DND-41 (cell line): ENCODE measurements around the gene SLAMF1.

ENCODE experiments used
- ATAC-seq: fragments of 200-7000 bp; cut with Tn5 transposase; 3 replicates; pipeline ENCODE4 v1.9.1; 2021; ENCODE audit warnings: low read depth; ENCODE audit not compliant: insufficient read depth
- DNase-seq: peaks from one replicate; pipeline ENCODE4 v3.0.0-alpha.2; 2020
- H2AFZ ChIP-seq: 2 replicates; pipeline ENCODE4 v1.6.0; 2012; ENCODE audit warnings: low read depth, low read length
- H3K27ac ChIP-seq: 2 replicates; pipeline ENCODE4 v1.5.1; 2012; ENCODE audit warnings: low read length, inconsistent platforms
- H3K27me3 ChIP-seq: fragments of 200-600 bp; sonication (generic); 2 replicates; pipeline ENCODE4 v1.6.0; 2012; ENCODE audit warnings: low read length, mild to moderate bottlenecking, inconsistent platforms; ENCODE audit not compliant: insufficient read depth, poor library complexity
- H3K36me3 ChIP-seq: 2 replicates; pipeline ENCODE4 v1.5.1; 2012; ENCODE audit warnings: low read length, inconsistent platforms; ENCODE audit not compliant: insufficient read depth
- H3K4me1 ChIP-seq: 2 replicates; pipeline ENCODE4 v1.5.1; 2012; ENCODE audit warnings: mild to moderate bottlenecking, low read length; ENCODE audit not compliant: insufficient read depth
- H3K4me2 ChIP-seq: 2 replicates; pipeline ENCODE4 v1.6.0; 2012; ENCODE audit warnings: mild to moderate bottlenecking, moderate library complexity, low read length, inconsistent platforms; ENCODE audit not compliant: insufficient read depth
- H3K4me3 ChIP-seq, 2 experiments: fragments of 200-600 bp in 1 of 2; shearing (Covaris generic) in 1 of 2; 2 replicates each; pipeline ENCODE4 v1.5.1; 2012 to 2016; ENCODE audit warnings: inconsistent platforms in 2 of 2, low read length in 2 of 2, mild to moderate bottlenecking in 2 of 2, low read depth in 1 of 2, moderate library complexity in 1 of 2
- H3K79me2 ChIP-seq: 2 replicates; pipeline ENCODE4 v1.6.0; 2012; ENCODE audit warnings: low read length, inconsistent platforms; ENCODE audit not compliant: insufficient read depth
- H3K9ac ChIP-seq: 2 replicates; pipeline ENCODE4 v1.6.0; 2012; ENCODE audit warnings: low read depth, mild to moderate bottlenecking, inconsistent platforms, low read length, moderate library complexity
- H3K9me3 ChIP-seq: 2 replicates; pipeline ENCODE4 v1.5.1; 2012; ENCODE audit warnings: low read length, moderate library complexity, mild to moderate bottlenecking, inconsistent platforms; ENCODE audit not compliant: insufficient read depth, severe bottlenecking
- H4K20me1 ChIP-seq: 2 replicates; pipeline ENCODE4 v1.6.0; 2012; ENCODE audit warnings: low read length; ENCODE audit not compliant: insufficient read depth
- EZH2 ChIP-seq: IDR thresholded peaks from 3 replicates; pipeline ENCODE4 v1.6.1; 2012; ENCODE audit warnings: borderline replicate concordance, low read depth, mild to moderate bottlenecking, moderate library complexity, low read length, inconsistent platforms; ENCODE audit not compliant: severe bottlenecking
- TF ChIP-seq, protein P1 (sequence below): IDR thresholded peaks from 2 replicates; pipeline ENCODE4 v1.5.1; 2012; ENCODE audit warnings: borderline replicate concordance, low read length, moderate library complexity, mild to moderate bottlenecking; ENCODE audit not compliant: poor library complexity, severe bottlenecking; ENCODE audit errors: extremely low read depth

The SLAMF1 gene

DNA sequence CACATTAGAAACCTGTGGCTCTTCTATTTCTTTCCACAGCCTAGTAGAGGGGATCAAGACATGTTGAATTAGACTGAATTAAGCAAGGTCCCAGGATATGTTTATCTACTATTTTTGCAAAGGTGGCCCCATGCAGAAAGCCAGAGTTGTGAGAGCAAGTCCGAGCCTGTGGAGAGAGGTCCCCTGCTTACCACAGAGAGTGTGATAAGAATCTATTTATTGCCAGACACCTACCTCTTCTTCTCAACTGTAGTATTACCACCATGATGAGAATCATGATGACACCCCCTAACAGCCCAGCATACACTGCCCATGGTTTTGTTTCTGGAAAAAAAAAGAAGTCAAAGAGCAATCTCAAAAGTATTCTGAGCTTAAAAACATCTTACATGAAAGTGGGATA, 23.0 kb downstream of the SLAMF1 start:
- no peak overlapping the region for H3K4me3 ChIP-seq
- H3K4me2 ChIP-seq, result peak overlapping the region; percentile 45
- no peaks in the 10 kb centered on the region for H3K27me3 ChIP-seq
- H3K4me1 ChIP-seq, result peaks cover 79% of the 10 kb centered on the region
- no peaks in the 10 kb centered on the region for H3K79me2 ChIP-seq
- peak overlapping the region; percentile 69 for H3K27ac ChIP-seq
- peak overlapping the region; percentile 40 for H2AFZ ChIP-seq
- H3K9me3 ChIP-seq, result no peaks in the 10 kb centered on the region
- peak overlapping the region; percentile 16; the same call in 1 of the 2 replicates for H3K9ac ChIP-seq
- ATAC-seq (peak; percentile 67), DNase-seq (peak; percentile 60)
- TF ChIP-seq, protein P1, sequence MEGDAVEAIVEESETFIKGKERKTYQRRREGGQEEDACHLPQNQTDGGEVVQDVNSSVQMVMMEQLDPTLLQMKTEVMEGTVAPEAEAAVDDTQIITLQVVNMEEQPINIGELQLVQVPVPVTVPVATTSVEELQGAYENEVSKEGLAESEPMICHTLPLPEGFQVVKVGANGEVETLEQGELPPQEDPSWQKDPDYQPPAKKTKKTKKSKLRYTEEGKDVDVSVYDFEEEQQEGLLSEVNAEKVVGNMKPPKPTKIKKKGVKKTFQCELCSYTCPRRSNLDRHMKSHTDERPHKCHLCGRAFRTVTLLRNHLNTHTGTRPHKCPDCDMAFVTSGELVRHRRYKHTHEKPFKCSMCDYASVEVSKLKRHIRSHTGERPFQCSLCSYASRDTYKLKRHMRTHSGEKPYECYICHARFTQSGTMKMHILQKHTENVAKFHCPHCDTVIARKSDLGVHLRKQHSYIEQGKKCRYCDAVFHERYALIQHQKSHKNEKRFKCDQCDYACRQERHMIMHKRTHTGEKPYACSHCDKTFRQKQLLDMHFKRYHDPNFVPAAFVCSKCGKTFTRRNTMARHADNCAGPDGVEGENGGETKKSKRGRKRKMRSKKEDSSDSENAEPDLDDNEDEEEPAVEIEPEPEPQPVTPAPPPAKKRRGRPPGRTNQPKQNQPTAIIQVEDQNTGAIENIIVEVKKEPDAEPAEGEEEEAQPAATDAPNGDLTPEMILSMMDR, result no peak
- no peak for TF ChIP-seq EZH2
- no peaks in the 10 kb centered on the region for H3K36me3 ChIP-seq
- no peaks in the 10 kb centered on the region for H4K20me1 ChIP-seq

- no peaks in the 10 kb centered on the region for H3K27me3 ChIP-seq
- DNase-seq, result no peak
- ATAC-seq, result peak; percentile 23
- no peaks in the 10 kb centered on the region for H3K79me2 ChIP-seq
- peaks cover 72% of the 10 kb centered on the region for H3K4me1 ChIP-seq
- no peaks in the 10 kb centered on the region for H3K9me3 ChIP-seq
- no peaks in the 10 kb centered on the region for H3K36me3 ChIP-seq
- H4K20me1 ChIP-seq, result no peaks in the 10 kb centered on the region
- TF ChIP-seq, protein P1, result no peak
- TF ChIP-seq EZH2, result no peak
- peak overlapping the region; percentile 69 for H3K27ac ChIP-seq
- H3K4me2 ChIP-seq, result peak overlapping the region; percentile 45; the same call in 1 of the 2 replicates
- no peak overlapping the region for H3K4me3 ChIP-seq
- H3K9ac ChIP-seq, result no peak overlapping the region
- H2AFZ ChIP-seq, result no peak overlapping the region
These were observed 23.6 kb downstream of the SLAMF1 start for GRCh38 chr1:160623227-160623633.

DNA sequence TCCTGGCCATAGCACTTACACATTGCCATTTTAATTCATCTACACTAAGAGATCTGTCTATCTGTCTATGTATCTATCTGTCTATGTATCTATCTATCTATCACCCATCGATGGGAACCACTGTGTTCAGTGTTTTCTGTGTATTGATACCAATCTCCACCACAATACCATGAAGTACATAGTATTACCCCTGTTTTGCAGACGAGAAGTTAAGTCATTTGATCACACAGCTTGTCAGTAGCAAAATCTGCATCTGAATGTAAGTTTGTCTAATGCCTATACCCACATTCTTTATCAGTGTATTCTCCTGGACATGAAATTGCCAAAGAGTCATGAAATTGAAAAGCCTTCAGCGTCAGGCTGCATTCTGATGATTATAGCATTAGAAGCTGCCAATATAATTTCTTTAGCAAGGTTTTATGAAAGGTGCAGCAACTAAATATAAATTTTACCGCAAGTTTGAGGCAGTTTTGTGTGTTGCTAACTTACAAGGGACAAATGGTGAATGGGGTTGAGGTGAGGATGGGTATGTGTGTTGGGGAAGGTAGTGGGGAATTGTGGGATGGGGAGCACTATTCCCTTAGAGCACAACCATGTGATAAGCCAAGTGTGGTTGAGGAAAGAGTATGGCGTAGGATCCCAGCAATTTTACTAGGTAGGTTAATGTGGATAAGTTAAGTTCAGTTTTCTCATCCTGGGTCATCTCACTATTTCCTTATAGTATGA, 24.2 kb downstream of the SLAMF1 start:
- no peaks in the 10 kb centered on the region for H3K9me3 ChIP-seq
- no peak for ATAC-seq
- H3K4me3 ChIP-seq, result no peak overlapping the region
- H3K27me3 ChIP-seq, result no peaks in the 10 kb centered on the region
- no peak overlapping the region for H3K9ac ChIP-seq
- peak overlapping the region; percentile 69 for H3K27ac ChIP-seq
- H2AFZ ChIP-seq, result no peak overlapping the region
- no peak for DNase-seq
- H3K79me2 ChIP-seq, result no peaks in the 10 kb centered on the region
- TF ChIP-seq EZH2, result no peak
- TF ChIP-seq, protein P1, result no peak
- H3K36me3 ChIP-seq, result no peaks in the 10 kb centered on the region
- no peaks in the 10 kb centered on the region for H4K20me1 ChIP-seq
- no peak overlapping the region for H3K4me2 ChIP-seq
- peaks cover 67% of the 10 kb centered on the region for H3K4me1 ChIP-seq
